HepG2 (cell line): Measurements from ENCODE around the gene HEXD. TPM values are rescaled to one million over a fixed set of nuclear protein-coding genes. Genes with fewer than 3 reads are reported as not detected.
A peak's percentile ranks its signal among the peaks of the same experiment; 100 is the strongest.

ENCODE experiments used
- ATF7 ChIP-seq, 2 experiments: fragments of 450-650 bp in 1 of 2; sonication (generic) in 1 of 2; formaldehyde crosslinking in 1 of 2; IDR thresholded peaks; 2 replicates each; pipeline versions ENCODE4 v1.4.0 to v1.6.1; 2016 to 2020; ENCODE audit warnings: antibody characterized with exemption in 1 of 2, mild to moderate bottlenecking in 1 of 2, missing genetic modification reagents in 1 of 2
- ATF7-NPFF ChIP-seq: sonication (generic); formaldehyde crosslinking; IDR thresholded peaks from 2 replicates; pipeline ENCODE4 v1.8.1; 2023; ENCODE audit warnings: mild to moderate bottlenecking, low read depth, missing genetic modification reagents, moderate library complexity
- CCAR2 ChIP-seq: fragments of 200-400 bp; formaldehyde crosslinking; optimal IDR thresholded peaks from 2 replicates; pipeline ENCODE3; 2018; ENCODE audit warnings: low read depth, mild to moderate bottlenecking, low read length, moderate library complexity
- FOXC1 ChIP-seq: sonication (generic); formaldehyde crosslinking; IDR thresholded peaks from 2 replicates; pipeline ENCODE4 v1.8.0; 2022; ENCODE audit warnings: mild to moderate bottlenecking, missing genetic modification reagents, borderline replicate concordance
- GATAD2A ChIP-seq: IDR thresholded peaks from 2 replicates; pipeline ENCODE4 v1.6.1; 2016
- HOXA5 ChIP-seq: sonication (generic); formaldehyde crosslinking; IDR thresholded peaks from 2 replicates; pipeline ENCODE4 v1.4.0; 2020; ENCODE audit warnings: missing genetic modification reagents
- MED1 ChIP-seq: sonication (generic); formaldehyde crosslinking; IDR thresholded peaks from 2 replicates; pipeline ENCODE4 v1.4.0; 2020; ENCODE audit warnings: missing genetic modification reagents
- MXD3 ChIP-seq: IDR thresholded peaks from 2 replicates; pipeline ENCODE4 v1.6.1; 2016; ENCODE audit warnings: mild to moderate bottlenecking, missing biosample characterization, missing genetic modification reagents
- NKX3-1 ChIP-seq: sonication (generic); formaldehyde crosslinking; IDR thresholded peaks from 2 replicates; pipeline ENCODE4 v1.5.0; 2020; ENCODE audit warnings: missing genetic modification reagents
- ONECUT2 ChIP-seq: sonication (generic); formaldehyde crosslinking; IDR thresholded peaks from 2 replicates; pipeline ENCODE4 v1.4.0; 2020; ENCODE audit warnings: missing genetic modification reagents
- PPARG ChIP-seq: conservative IDR thresholded peaks from 2 replicates; pipeline ENCODE4 v1.6.1; 2016; ENCODE audit warnings: missing biosample characterization, missing genetic modification reagents
- RXRB ChIP-seq: IDR thresholded peaks from 2 replicates; pipeline ENCODE4 v1.6.1; 2016; ENCODE audit warnings: borderline replicate concordance, missing genetic modification reagents, missing compliant biosample characterization
- TEAD3 ChIP-seq: optimal IDR thresholded peaks from 2 replicates; pipeline ENCODE3; 2016; ENCODE audit warnings: borderline replicate concordance
- USF2 ChIP-seq, 2 experiments: sonication (generic) in 1 of 2; formaldehyde crosslinking in 1 of 2; IDR thresholded peaks; 2 replicates each; pipeline versions ENCODE4 v1.5.1 to v1.6.1; 2011 to 2020; ENCODE audit warnings: borderline replicate concordance in 1 of 2, low read depth in 1 of 2, low read length in 1 of 2, mild to moderate bottlenecking in 1 of 2, missing genetic modification reagents in 1 of 2, moderate library complexity in 1 of 2
- ZBTB38 ChIP-seq: sonication (generic); formaldehyde crosslinking; IDR thresholded peaks from 2 replicates; pipeline ENCODE4 v1.5.1; 2020; ENCODE audit warnings: mild to moderate bottlenecking, missing genetic modification reagents
- ZFP62 ChIP-seq: sonication (generic); formaldehyde crosslinking; IDR thresholded peaks from 2 replicates; pipeline ENCODE4 v1.4.0; 2020; ENCODE audit warnings: missing genetic modification reagents
- ZNF3 ChIP-seq: IDR thresholded peaks from 2 replicates; pipeline ENCODE4 v1.7.0; 2017; ENCODE audit warnings: inconsistent platforms
- ZNF556 ChIP-seq: sonication (generic); formaldehyde crosslinking; IDR thresholded peaks from 2 replicates; pipeline ENCODE4 v1.4.0; 2020; ENCODE audit warnings: mild to moderate bottlenecking, missing genetic modification reagents, borderline replicate concordance
- ZNF766 ChIP-seq: sonication (generic); formaldehyde crosslinking; IDR thresholded peaks from 2 replicates; pipeline ENCODE4 v1.5.0; 2020; ENCODE audit warnings: missing genetic modification reagents, borderline replicate concordance
- polyA plus RNA-seq, 8 experiments: library from polyadenylated mRNA; depleted of rRNA in 3 of 8; stranded (reverse) in 7 of 8; unstranded in 1 of 8; fragments of >200 nt; fragmentation: Illumina TruSeq in 4 of 8; extraction: Trizol in 4 of 8; gene quantifications; 2 replicates each; pipeline versions ENCODE4 v1.2.1 to v1.2.3, GENCODE V29; 2011 to 2016; ENCODE audit warnings: low read depth in 4 of 8, missing spikeins in 1 of 8, mixed read lengths in 1 of 8; ENCODE audit not compliant: insufficient read depth in 1 of 8
- total RNA-seq, 5 experiments: library from RNA; depleted of rRNA; stranded (reverse); fragments of >200 nt; fragmentation: Illumina TruSeq; extraction: Trizol; gene quantifications; 2 replicates each; pipeline ENCODE4 v1.2.3, GENCODE V29; 2016; ENCODE audit warnings: low read depth in 1 of 5
- TF ChIP-seq, protein P1 (sequence below), 2 experiments: sonication (generic) in 1 of 2; formaldehyde crosslinking in 1 of 2; IDR thresholded peaks; 2 replicates each; pipeline versions ENCODE4 v1.4.0 to v1.6.1; 2016 to 2020; ENCODE audit warnings: borderline replicate concordance in 1 of 2, low read depth in 1 of 2, mild to moderate bottlenecking in 1 of 2, missing genetic modification reagents in 1 of 2
- TF ChIP-seq, protein P2 (sequence below): sonication (generic); formaldehyde crosslinking; IDR thresholded peaks from 2 replicates; pipeline ENCODE4 v1.5.0; 2020; ENCODE audit warnings: mild to moderate bottlenecking, missing genetic modification reagents, moderate library complexity

The HEXD gene
- total and polyA plus RNA-seq, 2 of the 13 experiments (the other 11 are each of a cell fraction or from before 2014, with no cell fraction given), result 22.3 to 41.8 TPM

DNA sequence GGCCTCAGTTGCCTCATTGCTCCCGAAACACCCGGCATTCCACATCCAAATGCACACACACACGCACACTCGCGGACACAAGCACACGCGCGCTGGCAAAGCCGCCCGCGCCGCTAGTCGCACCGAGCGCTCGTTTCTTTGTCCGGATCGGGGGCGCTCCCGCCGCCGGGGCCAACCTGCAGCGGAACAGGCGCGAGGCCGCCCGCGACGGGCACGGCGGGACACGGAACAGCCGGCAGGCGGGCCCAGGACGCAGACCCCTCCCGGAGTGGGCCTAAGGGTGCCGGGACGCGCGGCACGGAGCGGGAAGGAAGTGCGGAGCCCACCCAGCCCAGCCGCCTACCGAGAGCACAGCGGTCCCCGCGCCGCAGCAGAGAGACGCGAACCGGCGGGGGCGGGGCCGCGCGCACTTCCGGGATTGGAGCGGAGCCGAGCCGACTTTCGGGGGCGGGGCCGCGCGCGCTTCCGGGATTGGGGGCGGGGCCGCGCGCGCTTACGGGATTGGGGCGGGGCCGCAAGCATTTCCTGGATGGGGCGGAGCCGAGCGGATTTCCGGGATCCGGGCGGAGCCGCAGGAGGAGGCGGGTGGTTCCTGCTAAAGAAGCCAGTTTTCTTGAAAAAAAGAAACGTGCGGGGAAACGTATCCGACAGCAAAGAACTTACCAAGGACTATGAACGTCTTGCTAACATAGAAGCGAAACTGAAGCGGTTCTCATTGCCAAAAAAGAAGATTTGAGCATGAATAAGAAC, 32.4 kb downstream of the HEXD start, which contains the start of gene CYBC1 (continued):
- TF ChIP-seq HOXA5 (peak; percentile 82; the same call in 1 of the 2 replicates), PPARG (CRISPR knock-in tag) (no peak), ATF7-NPFF (CRISPR knock-in tag) (peak; percentile 86), CCAR2 (peak; percentile 24), NKX3-1 (CRISPR knock-in tag) (no peak), ZNF766 (peak; percentile 60; the same call in 1 of the 2 replicates), USF2 (IDR thresholded peaks at IDR 0.05; ENCODE audit: low read depth, low read length) (no peak), USF2 (CRISPR knock-in tag; IDR thresholded peaks at IDR 0.05; ENCODE audit: borderline replicate concordance) (no peak), ZFP62 (CRISPR knock-in tag) (no peak), TEAD3 (CRISPR knock-in tag) (no peak), MXD3 (CRISPR knock-in tag) (peak; percentile 98), ATF7 (IDR thresholded peaks at IDR 0.05) (no peak), ATF7 (CRISPR knock-in tag; IDR thresholded peaks at IDR 0.05) (no peak), ONECUT2 (CRISPR knock-in tag) (no peak), ZNF3 (CRISPR knock-in tag) (no peak), GATAD2A (CRISPR knock-in tag) (no peak), MED1 (peak; percentile 81), ZNF556 (CRISPR knock-in tag) (peak; percentile 67; the same call in 1 of the 2 replicates), RXRB (CRISPR knock-in tag) (peak; percentile 40), FOXC1 (peak; percentile 97), ZBTB38 (CRISPR knock-in tag) (peak; percentile 90)
- TF ChIP-seq, protein P1, sequence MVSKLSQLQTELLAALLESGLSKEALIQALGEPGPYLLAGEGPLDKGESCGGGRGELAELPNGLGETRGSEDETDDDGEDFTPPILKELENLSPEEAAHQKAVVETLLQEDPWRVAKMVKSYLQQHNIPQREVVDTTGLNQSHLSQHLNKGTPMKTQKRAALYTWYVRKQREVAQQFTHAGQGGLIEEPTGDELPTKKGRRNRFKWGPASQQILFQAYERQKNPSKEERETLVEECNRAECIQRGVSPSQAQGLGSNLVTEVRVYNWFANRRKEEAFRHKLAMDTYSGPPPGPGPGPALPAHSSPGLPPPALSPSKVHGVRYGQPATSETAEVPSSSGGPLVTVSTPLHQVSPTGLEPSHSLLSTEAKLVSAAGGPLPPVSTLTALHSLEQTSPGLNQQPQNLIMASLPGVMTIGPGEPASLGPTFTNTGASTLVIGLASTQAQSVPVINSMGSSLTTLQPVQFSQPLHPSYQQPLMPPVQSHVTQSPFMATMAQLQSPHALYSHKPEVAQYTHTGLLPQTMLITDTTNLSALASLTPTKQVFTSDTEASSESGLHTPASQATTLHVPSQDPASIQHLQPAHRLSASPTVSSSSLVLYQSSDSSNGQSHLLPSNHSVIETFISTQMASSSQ (IDR thresholded peaks at IDR 0.05; ENCODE audit: low read depth), result no peak
- TF ChIP-seq, protein P1 (CRISPR knock-in tag; IDR thresholded peaks at IDR 0.05; ENCODE audit: borderline replicate concordance), result peak; percentile 72
- TF ChIP-seq, protein P2, sequence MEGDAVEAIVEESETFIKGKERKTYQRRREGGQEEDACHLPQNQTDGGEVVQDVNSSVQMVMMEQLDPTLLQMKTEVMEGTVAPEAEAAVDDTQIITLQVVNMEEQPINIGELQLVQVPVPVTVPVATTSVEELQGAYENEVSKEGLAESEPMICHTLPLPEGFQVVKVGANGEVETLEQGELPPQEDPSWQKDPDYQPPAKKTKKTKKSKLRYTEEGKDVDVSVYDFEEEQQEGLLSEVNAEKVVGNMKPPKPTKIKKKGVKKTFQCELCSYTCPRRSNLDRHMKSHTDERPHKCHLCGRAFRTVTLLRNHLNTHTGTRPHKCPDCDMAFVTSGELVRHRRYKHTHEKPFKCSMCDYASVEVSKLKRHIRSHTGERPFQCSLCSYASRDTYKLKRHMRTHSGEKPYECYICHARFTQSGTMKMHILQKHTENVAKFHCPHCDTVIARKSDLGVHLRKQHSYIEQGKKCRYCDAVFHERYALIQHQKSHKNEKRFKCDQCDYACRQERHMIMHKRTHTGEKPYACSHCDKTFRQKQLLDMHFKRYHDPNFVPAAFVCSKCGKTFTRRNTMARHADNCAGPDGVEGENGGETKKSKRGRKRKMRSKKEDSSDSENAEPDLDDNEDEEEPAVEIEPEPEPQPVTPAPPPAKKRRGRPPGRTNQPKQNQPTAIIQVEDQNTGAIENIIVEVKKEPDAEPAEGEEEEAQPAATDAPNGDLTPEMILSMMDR (CRISPR knock-in tag), result no peak; the same call in 1 of the 2 replicates
